Mesendoderm (in vitro differentiated cells): ENCODE data around the gene RMND5A.

Experiments
- DNase-seq: peaks from one replicate; pipeline ENCODE4 v3.0.0; 2013
- H2AK5ac ChIP-seq: 2 replicates; pipeline ENCODE4 v1.6.1; 2013; ENCODE audit warnings: low read length, inconsistent platforms
- H2BK120ac ChIP-seq: 2 replicates; pipeline ENCODE4 v1.6.1; 2013; ENCODE audit warnings: low read depth, mild to moderate bottlenecking, low read length, moderate library complexity, mixed read lengths
- H2BK15ac ChIP-seq: replicated peaks from 2 replicates; pipeline ENCODE4 v1.6.1; 2013; ENCODE audit warnings: low read depth, mild to moderate bottlenecking, moderate library complexity
- H2BK5ac ChIP-seq: 2 replicates; pipeline ENCODE4 v1.6.1; 2013; ENCODE audit warnings: low read length, inconsistent platforms
- H3K18ac ChIP-seq: 2 replicates; pipeline ENCODE4 v1.6.1; 2013; ENCODE audit warnings: mild to moderate bottlenecking, low read length, mixed read lengths
- H3K23ac ChIP-seq: one replicate; pipeline ENCODE4 v1.6.1; 2013; ENCODE audit warnings: low read length
- H3K27ac ChIP-seq: 2 replicates; pipeline ENCODE4 v1.5.1; 2013; ENCODE audit warnings: low read depth, mild to moderate bottlenecking, inconsistent platforms, low read length, moderate library complexity
- H3K27me3 ChIP-seq: 2 replicates; pipeline ENCODE4 v1.6.1; 2013; ENCODE audit warnings: low read length, control low read depth, mild to moderate bottlenecking, inconsistent platforms; ENCODE audit not compliant: insufficient read depth, poor library complexity
- H3K36me3 ChIP-seq: 2 replicates; pipeline ENCODE4 v1.6.1; 2013; ENCODE audit warnings: low read length, inconsistent platforms; ENCODE audit not compliant: control insufficient read depth, insufficient read depth
- H3K4ac ChIP-seq: one replicate; pipeline ENCODE4 v1.6.1; 2013; ENCODE audit warnings: low read depth, mild to moderate bottlenecking, low read length, moderate library complexity
- H3K4me1 ChIP-seq: 2 replicates; pipeline ENCODE4 v1.6.1; 2013; ENCODE audit warnings: low read depth, low read length, inconsistent platforms; ENCODE audit not compliant: control insufficient read depth
- H3K4me2 ChIP-seq: 2 replicates; pipeline ENCODE4 v1.6.1; 2013; ENCODE audit warnings: low read length
- H3K4me3 ChIP-seq: 2 replicates; pipeline ENCODE4 v1.5.1; 2013; ENCODE audit warnings: mild to moderate bottlenecking, low read length
- H3K56ac ChIP-seq: one replicate; pipeline ENCODE4 v1.6.1; 2013; ENCODE audit warnings: low read length
- H3K79me1 ChIP-seq: 2 replicates; pipeline ENCODE4 v1.6.1; 2013; ENCODE audit warnings: low read length, inconsistent platforms
- H3K79me2 ChIP-seq: 2 replicates; pipeline ENCODE4 v1.6.1; 2013; ENCODE audit warnings: mild to moderate bottlenecking, low read length; ENCODE audit not compliant: control insufficient read depth, insufficient read depth
- H3K9ac ChIP-seq: 2 replicates; pipeline ENCODE4 v1.6.1; 2013; ENCODE audit warnings: low read length, inconsistent platforms
- H4K5ac ChIP-seq: one replicate; pipeline ENCODE4 v1.6.1; 2013; ENCODE audit warnings: low read length
- H4K8ac ChIP-seq: one replicate; pipeline ENCODE4 v1.6.1; 2013; ENCODE audit warnings: low read depth, mild to moderate bottlenecking, control low read depth, low read length, moderate library complexity
- WGBS: extraction: QIAGEN DNeasy Blood & Tissue Kit; methylation state at CpG from one replicate; pipeline ENCODE4 v1.1.7; 2013; ENCODE audit warnings: low lambda C conversion rate, missing lambda C conversion rate; ENCODE audit not compliant: insufficient coverage; ENCODE audit errors: extremely low coverage; 5-methylcytosine and 5-hydroxymethylcytosine counted together

RMND5A gene

GRCh38 chr2:86686905-86687304 lies 33.2 kb upstream of the RMND5A start:
- Histone ChIP-seq H3K4me3 (no peak overlapping the region), H3K23ac (no peak overlapping the region), H3K79me2 (no peaks in the 10 kb centered on the region), H3K18ac (no peak overlapping the region), H2BK15ac (no peak overlapping the region), H3K4me1 (no peaks in the 10 kb centered on the region), H3K79me1 (no peaks in the 10 kb centered on the region), H2BK120ac (no peak overlapping the region), H4K5ac (no peak overlapping the region), H3K27ac (no peak overlapping the region), H3K36me3 (no peaks in the 10 kb centered on the region), H3K4me2 (no peak overlapping the region), H2BK5ac (no peak overlapping the region), H3K4ac (no peak overlapping the region), H2AK5ac (no peak overlapping the region), H3K9ac (no peak overlapping the region), H3K56ac (no peak overlapping the region), H3K27me3 (no peaks in the 10 kb centered on the region), H4K8ac (no peak overlapping the region)
- no peak for DNase-seq
- no CpG with 5 or more reads among the region's 2 CpGs for WGBS

GRCh38 chr2:86695053-86695691 lies 24.9 kb upstream of the RMND5A start:
- H2BK5ac ChIP-seq, result no peak overlapping the region
- H3K27ac ChIP-seq, result no peak overlapping the region
- no peak overlapping the region for H2BK120ac ChIP-seq
- no peak overlapping the region for H3K56ac ChIP-seq
- H3K4me2 ChIP-seq, result no peak overlapping the region
- no peak overlapping the region for H2AK5ac ChIP-seq
- H3K4me3 ChIP-seq, result no peak overlapping the region
- no peak overlapping the region for H2BK15ac ChIP-seq
- no peaks in the 10 kb centered on the region for H3K27me3 ChIP-seq
- H3K4me1 ChIP-seq, result no peaks in the 10 kb centered on the region
- H3K79me1 ChIP-seq, result no peaks in the 10 kb centered on the region
- H3K4ac ChIP-seq, result no peak overlapping the region
- H3K18ac ChIP-seq, result no peak overlapping the region
- H3K23ac ChIP-seq, result no peak overlapping the region
- WGBS, result no CpG with 5 or more reads among the region's 9 CpGs
- H3K79me2 ChIP-seq, result no peaks in the 10 kb centered on the region
- peak; percentile 31 for DNase-seq
- H3K36me3 ChIP-seq, result no peaks in the 10 kb centered on the region
- H4K5ac ChIP-seq, result no peak overlapping the region
- H3K9ac ChIP-seq, result no peak overlapping the region
- H4K8ac ChIP-seq, result no peak overlapping the region

- no peak overlapping the region for H3K23ac ChIP-seq
- no peak overlapping the region for H3K9ac ChIP-seq
- no peak overlapping the region for H3K4me3 ChIP-seq
- no peak overlapping the region for H3K56ac ChIP-seq
- H3K4ac ChIP-seq, result no peak overlapping the region
- no peak overlapping the region for H4K5ac ChIP-seq
- no peak for DNase-seq
- H3K4me1 ChIP-seq, result no peaks in the 10 kb centered on the region
- no peaks in the 10 kb centered on the region for H3K27me3 ChIP-seq
- H3K36me3 ChIP-seq, result no peaks in the 10 kb centered on the region
- no peak overlapping the region for H3K18ac ChIP-seq
- no peak overlapping the region for H2BK120ac ChIP-seq
- no peaks in the 10 kb centered on the region for H3K79me2 ChIP-seq
- no peak overlapping the region for H2BK15ac ChIP-seq
- no peaks in the 10 kb centered on the region for H3K79me1 ChIP-seq
- no peak overlapping the region for H4K8ac ChIP-seq
- H3K27ac ChIP-seq, result no peak overlapping the region
- H3K4me2 ChIP-seq, result no peak overlapping the region
- H2BK5ac ChIP-seq, result no peak overlapping the region
- H2AK5ac ChIP-seq, result no peak overlapping the region
These were observed 22.5 kb upstream of the RMND5A start for GRCh38 chr2:86697551-86698104.

GRCh38 chr2:86700690-86701089 lies 19.4 kb upstream of the RMND5A start:
- no peak overlapping the region for H3K56ac ChIP-seq
- no peak overlapping the region for H4K8ac ChIP-seq
- no peak overlapping the region for H3K4me2 ChIP-seq
- H3K4ac ChIP-seq, result no peak overlapping the region
- no peak overlapping the region for H2BK5ac ChIP-seq
- H3K27ac ChIP-seq, result no peak overlapping the region
- no peaks in the 10 kb centered on the region for H3K36me3 ChIP-seq
- no peaks in the 10 kb centered on the region for H3K79me1 ChIP-seq
- H2AK5ac ChIP-seq, result no peak overlapping the region
- H3K23ac ChIP-seq, result no peak overlapping the region
- H4K5ac ChIP-seq, result no peak overlapping the region
- H3K9ac ChIP-seq, result no peak overlapping the region
- no peak overlapping the region for H2BK15ac ChIP-seq
- no peaks in the 10 kb centered on the region for H3K4me1 ChIP-seq
- DNase-seq, result no peak
- no peak overlapping the region for H3K18ac ChIP-seq
- no peaks in the 10 kb centered on the region for H3K27me3 ChIP-seq
- H2BK120ac ChIP-seq, result no peak overlapping the region
- H3K4me3 ChIP-seq, result no peak overlapping the region
- WGBS, result no CpG with 5 or more reads among the region's 1 CpG
- no peaks in the 10 kb centered on the region for H3K79me2 ChIP-seq

- WGBS, result no CpG with 5 or more reads among the region's 14 CpGs
- Histone ChIP-seq H4K8ac (no peak overlapping the region), H3K4me3 (no peak overlapping the region)
These were observed 16.3 kb upstream of the RMND5A start for GRCh38 chr2:86703704-86704361.

More at GRCh38 chr2:86703704-86704361, 16.3 kb upstream of the RMND5A start:
- Histone ChIP-seq H4K5ac (no peak overlapping the region), H3K36me3 (no peaks in the 10 kb centered on the region), H3K9ac (no peak overlapping the region), H3K4ac (no peak overlapping the region), H3K27me3 (no peaks in the 10 kb centered on the region), H3K18ac (no peak overlapping the region), H2BK5ac (no peak overlapping the region), H3K27ac (no peak overlapping the region), H3K56ac (no peak overlapping the region), H2BK15ac (no peak overlapping the region), H3K23ac (no peak overlapping the region), H2AK5ac (no peak overlapping the region), H3K4me1 (no peaks in the 10 kb centered on the region), H3K79me2 (no peaks in the 10 kb centered on the region), H2BK120ac (no peak overlapping the region), H3K79me1 (no peaks in the 10 kb centered on the region), H3K4me2 (no peak overlapping the region)
- DNase-seq, result no peak
